ENCODE measurements around the gene OAS1. TPM values are rescaled to one million over a fixed set of nuclear protein-coding genes. Genes with fewer than 3 reads are reported as not detected.

The OAS1 gene
- polyA plus RNA-seq, 1 donor (not counting 4 experiments of a cell fraction or from before 2014, with no cell fraction given): 88.3 TPM

DNA sequence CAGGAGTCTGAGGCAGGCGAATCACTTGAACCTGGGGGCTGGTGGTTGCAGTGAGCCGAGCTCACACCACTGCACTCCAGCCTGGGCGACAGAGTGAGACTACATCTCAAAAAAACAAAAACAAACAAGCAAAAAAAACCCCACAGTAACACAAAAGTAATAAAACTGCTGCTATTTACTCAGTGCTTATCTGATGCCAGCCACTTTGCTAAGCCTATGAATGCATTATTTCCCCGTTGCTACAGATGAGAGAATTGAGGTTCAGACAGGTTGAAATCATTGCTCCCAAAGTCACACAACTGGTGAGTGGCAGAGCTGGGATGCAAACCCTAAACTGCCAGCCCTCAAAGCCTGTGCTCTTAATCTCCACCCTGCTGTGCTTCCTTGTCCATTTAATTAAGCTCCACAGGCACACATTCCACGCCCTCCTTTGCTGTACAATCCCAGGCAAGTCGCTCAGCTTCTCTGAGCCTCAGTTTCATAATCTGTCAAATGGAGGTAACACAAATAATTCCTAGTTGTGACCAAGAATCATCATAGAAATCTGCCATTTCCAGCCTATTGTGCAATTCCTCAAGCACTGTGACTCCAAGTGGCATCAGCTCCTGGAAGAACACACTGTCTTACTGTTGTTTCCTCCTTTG lies 25.8 kb downstream of the OAS1 start:
- dilution Hi-C loops (cut with MboI; ENCODE audit: extremely low pct_ligation_motif_present, low sequenced_read_pairs): no loop called here

DNA sequence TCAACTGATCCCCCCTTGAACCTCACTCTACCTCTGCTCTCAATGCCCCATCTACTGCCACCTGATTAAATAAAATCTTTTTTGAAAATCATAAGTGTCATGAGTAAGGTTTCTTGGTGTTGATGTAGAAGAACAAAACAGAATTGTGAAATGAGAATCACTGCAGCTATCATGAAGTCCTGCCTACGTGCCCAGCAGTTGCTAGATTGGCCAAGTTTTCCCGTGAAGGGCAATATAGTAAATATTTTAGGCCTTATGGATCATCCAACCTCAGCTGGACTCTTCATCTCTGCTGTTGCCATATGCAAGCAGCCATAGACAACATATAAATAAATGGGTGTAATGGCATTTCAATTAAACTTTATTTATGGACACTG lies 26.4 kb downstream of the OAS1 start:
- Histone ChIP-seq H3K4me3 (ENCODE audit: control insufficient read depth in 2 of 3, extremely low read depth in 1 of 3, insufficient read depth in 2 of 3, low read depth in 1 of 3, low read length in 3 of 3) (no peak overlapping the region), H3K79me2 (ENCODE audit: control insufficient read depth, insufficient read depth, low read length) (no peaks in the 10 kb centered on the region), H2AFZ (ENCODE audit: control insufficient read depth, low read length) (no peak overlapping the region), H3K27me3 (ENCODE audit: control insufficient read depth, extremely low read depth, insufficient read depth, low read length) (no peaks in the 10 kb centered on the region), H4K20me1 (ENCODE audit: control insufficient read depth, extremely low read depth, insufficient read depth, low read length) (no peaks in the 10 kb centered on the region), H3K9me1 (ENCODE audit: control insufficient read depth, extremely low read depth, insufficient read depth, low read length) (no peaks in the 10 kb centered on the region), H3K4me2 (ENCODE audit: control insufficient read depth, extremely low read depth, insufficient read depth, low read depth, low read length) (no peak overlapping the region), H3K27ac (ENCODE audit: control insufficient read depth, insufficient read depth, low read length) (no peak overlapping the region), H3K4me1 (ENCODE audit: control insufficient read depth, extremely low read depth, insufficient read depth, low read length) (peaks cover 24% of the 10 kb centered on the region), H3K36me3 (ENCODE audit: control insufficient read depth in 2 of 2, extremely low read depth in 1 of 2, insufficient read depth in 2 of 2, low read length in 2 of 2) (no peaks in the 10 kb centered on the region), H3K9ac (ENCODE audit: control insufficient read depth, extremely low read depth, insufficient read depth, low read length) (no peak overlapping the region), H3K9me3 (ENCODE audit: control insufficient read depth, low read depth, low read length) (no peaks in the 10 kb centered on the region)
- FAIRE-seq (no peak), DNase-seq (ENCODE audit: low read depth, low spot score) (no peak)
- TF ChIP-seq EZH2 (IDR thresholded peaks at IDR 0.05; ENCODE audit: low read length): no peak
- TF ChIP-seq, protein P1, sequence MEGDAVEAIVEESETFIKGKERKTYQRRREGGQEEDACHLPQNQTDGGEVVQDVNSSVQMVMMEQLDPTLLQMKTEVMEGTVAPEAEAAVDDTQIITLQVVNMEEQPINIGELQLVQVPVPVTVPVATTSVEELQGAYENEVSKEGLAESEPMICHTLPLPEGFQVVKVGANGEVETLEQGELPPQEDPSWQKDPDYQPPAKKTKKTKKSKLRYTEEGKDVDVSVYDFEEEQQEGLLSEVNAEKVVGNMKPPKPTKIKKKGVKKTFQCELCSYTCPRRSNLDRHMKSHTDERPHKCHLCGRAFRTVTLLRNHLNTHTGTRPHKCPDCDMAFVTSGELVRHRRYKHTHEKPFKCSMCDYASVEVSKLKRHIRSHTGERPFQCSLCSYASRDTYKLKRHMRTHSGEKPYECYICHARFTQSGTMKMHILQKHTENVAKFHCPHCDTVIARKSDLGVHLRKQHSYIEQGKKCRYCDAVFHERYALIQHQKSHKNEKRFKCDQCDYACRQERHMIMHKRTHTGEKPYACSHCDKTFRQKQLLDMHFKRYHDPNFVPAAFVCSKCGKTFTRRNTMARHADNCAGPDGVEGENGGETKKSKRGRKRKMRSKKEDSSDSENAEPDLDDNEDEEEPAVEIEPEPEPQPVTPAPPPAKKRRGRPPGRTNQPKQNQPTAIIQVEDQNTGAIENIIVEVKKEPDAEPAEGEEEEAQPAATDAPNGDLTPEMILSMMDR (optimal IDR thresholded peaks at IDR 0.05 in 1 of 3, IDR thresholded peaks at IDR 0.05 in 1 of 3, conservative IDR thresholded peaks at IDR 0.05 in 1 of 3; ENCODE audit: extremely low read depth in 1 of 3, insufficient read depth in 2 of 3, low read length in 3 of 3): no peak
- dilution Hi-C loops (cut with MboI; ENCODE audit: extremely low pct_ligation_motif_present, low sequenced_read_pairs): no loop called here

More for the DNA sequence above, 25.8 kb downstream of the OAS1 start:
- H3K9me3 ChIP-seq (ENCODE audit: control insufficient read depth, low read depth, low read length): no peaks in the 10 kb centered on the region
- H3K9me1 ChIP-seq (ENCODE audit: control insufficient read depth, extremely low read depth, insufficient read depth, low read length): no peaks in the 10 kb centered on the region
- no peaks in the 10 kb centered on the region for H3K79me2 ChIP-seq (ENCODE audit: control insufficient read depth, insufficient read depth, low read length)
- H3K27ac ChIP-seq (ENCODE audit: control insufficient read depth, insufficient read depth, low read length): no peak overlapping the region
- H3K9ac ChIP-seq (ENCODE audit: control insufficient read depth, extremely low read depth, insufficient read depth, low read length): no peak overlapping the region
- FAIRE-seq (no peak), DNase-seq (ENCODE audit: low read depth, low spot score) (no peak)
- H3K27me3 ChIP-seq (ENCODE audit: control insufficient read depth, extremely low read depth, insufficient read depth, low read length): no peaks in the 10 kb centered on the region
- no peaks in the 10 kb centered on the region for H4K20me1 ChIP-seq (ENCODE audit: control insufficient read depth, extremely low read depth, insufficient read depth, low read length)
- no peaks in the 10 kb centered on the region for H3K36me3 ChIP-seq (ENCODE audit: control insufficient read depth in 2 of 2, extremely low read depth in 1 of 2, insufficient read depth in 2 of 2, low read length in 2 of 2)
- H3K4me3 ChIP-seq (ENCODE audit: control insufficient read depth in 2 of 3, extremely low read depth in 1 of 3, insufficient read depth in 2 of 3, low read depth in 1 of 3, low read length in 3 of 3): no peak overlapping the region
- TF ChIP-seq, protein P1 (optimal IDR thresholded peaks at IDR 0.05 in 1 of 3, IDR thresholded peaks at IDR 0.05 in 1 of 3, conservative IDR thresholded peaks at IDR 0.05 in 1 of 3; ENCODE audit: extremely low read depth in 1 of 3, insufficient read depth in 2 of 3, low read length in 3 of 3): no peak
- no peak for TF ChIP-seq EZH2 (IDR thresholded peaks at IDR 0.05; ENCODE audit: low read length)
- H3K4me2 ChIP-seq (ENCODE audit: control insufficient read depth, extremely low read depth, insufficient read depth, low read depth, low read length): no peak overlapping the region
- no peak overlapping the region for H2AFZ ChIP-seq (ENCODE audit: control insufficient read depth, low read length)
- peaks cover 20% of the 10 kb centered on the region for H3K4me1 ChIP-seq (ENCODE audit: control insufficient read depth, extremely low read depth, insufficient read depth, low read length)
